Measurements from ENCODE around the gene MAP3K14. TPM values are rescaled to one million over a fixed set of nuclear protein-coding genes. Genes with fewer than 3 reads are reported as not detected.

MAP3K14 gene
- total and polyA plus RNA-seq, 2 experiments from 2014 or later: 1.3 to 2.9 TPM

- H3K27me3 ChIP-seq: no peaks in the 10 kb centered on the region
- H3K4me1 ChIP-seq (ENCODE audit: low read depth): peaks cover 7% of the 10 kb centered on the region
- no peak overlapping the region for H3K4me3 ChIP-seq
- peak in 1 of 2 donors; percentile 45 for DNase-seq (ENCODE audit: low read depth in 1 of 2, low spot score in 1 of 2)
- TF ChIP-seq, protein P1, sequence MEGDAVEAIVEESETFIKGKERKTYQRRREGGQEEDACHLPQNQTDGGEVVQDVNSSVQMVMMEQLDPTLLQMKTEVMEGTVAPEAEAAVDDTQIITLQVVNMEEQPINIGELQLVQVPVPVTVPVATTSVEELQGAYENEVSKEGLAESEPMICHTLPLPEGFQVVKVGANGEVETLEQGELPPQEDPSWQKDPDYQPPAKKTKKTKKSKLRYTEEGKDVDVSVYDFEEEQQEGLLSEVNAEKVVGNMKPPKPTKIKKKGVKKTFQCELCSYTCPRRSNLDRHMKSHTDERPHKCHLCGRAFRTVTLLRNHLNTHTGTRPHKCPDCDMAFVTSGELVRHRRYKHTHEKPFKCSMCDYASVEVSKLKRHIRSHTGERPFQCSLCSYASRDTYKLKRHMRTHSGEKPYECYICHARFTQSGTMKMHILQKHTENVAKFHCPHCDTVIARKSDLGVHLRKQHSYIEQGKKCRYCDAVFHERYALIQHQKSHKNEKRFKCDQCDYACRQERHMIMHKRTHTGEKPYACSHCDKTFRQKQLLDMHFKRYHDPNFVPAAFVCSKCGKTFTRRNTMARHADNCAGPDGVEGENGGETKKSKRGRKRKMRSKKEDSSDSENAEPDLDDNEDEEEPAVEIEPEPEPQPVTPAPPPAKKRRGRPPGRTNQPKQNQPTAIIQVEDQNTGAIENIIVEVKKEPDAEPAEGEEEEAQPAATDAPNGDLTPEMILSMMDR (IDR thresholded peaks at IDR 0.05; ENCODE audit: low read depth, low read length): no peak
- H3K9me3 ChIP-seq (ENCODE audit: low read depth): no peaks in the 10 kb centered on the region
- no peak overlapping the region for H3K27ac ChIP-seq
- H3K36me3 ChIP-seq: no peaks in the 10 kb centered on the region
These were observed 21.4 kb upstream of the MAP3K14 start for GRCh38 chr17:45338023-45338781.

- peaks cover under 1% of the 10 kb centered on the region for H3K4me1 ChIP-seq (ENCODE audit: low read depth)
- no peak overlapping the region for H3K4me3 ChIP-seq
- no peaks in the 10 kb centered on the region for H3K9me3 ChIP-seq (ENCODE audit: low read depth)
- H3K27ac ChIP-seq: no peak overlapping the region
- H3K36me3 ChIP-seq: no peaks in the 10 kb centered on the region
- no peaks in the 10 kb centered on the region for H3K27me3 ChIP-seq
- TF ChIP-seq, protein P1 (IDR thresholded peaks at IDR 0.05; ENCODE audit: low read depth, low read length): no peak
- no peak for DNase-seq (ENCODE audit: low read depth in 1 of 2, low spot score in 1 of 2)
These were observed 19.8 kb upstream of the MAP3K14 start for GRCh38 chr17:45336390-45337182.

DNA sequence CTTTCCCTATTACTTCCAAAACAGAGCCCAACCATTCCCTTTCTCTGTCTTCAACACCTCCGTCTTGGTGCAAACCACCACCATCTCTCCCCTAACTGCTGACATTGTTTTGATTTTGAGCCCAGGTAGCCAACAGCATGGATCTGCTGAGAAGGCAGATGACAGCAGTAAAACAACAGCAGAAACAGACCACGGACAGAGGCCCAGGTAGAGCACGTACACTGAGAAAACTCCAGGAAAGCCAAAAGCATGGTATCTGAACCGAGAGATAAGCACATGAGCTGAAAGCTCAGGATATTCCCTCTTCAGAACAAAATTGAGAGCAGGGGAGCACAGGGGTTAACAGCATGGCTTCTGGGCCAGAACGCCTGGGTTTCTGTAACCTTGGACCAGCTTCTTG, 18.9 kb upstream of the MAP3K14 start:
- no peak for DNase-seq (ENCODE audit: low read depth in 1 of 2, low spot score in 1 of 2)
- TF ChIP-seq, protein P1 (IDR thresholded peaks at IDR 0.05; ENCODE audit: low read depth, low read length): no peak
- H3K27me3 ChIP-seq: no peaks in the 10 kb centered on the region

GRCh38 chr17:45334701-45335677, 18.2 kb upstream of the MAP3K14 start:
- no peak overlapping the region for H3K4me3 ChIP-seq
- DNase-seq (ENCODE audit: low read depth in 1 of 2, low spot score in 1 of 2): no peak
- TF ChIP-seq, protein P1 (IDR thresholded peaks at IDR 0.05; ENCODE audit: low read depth, low read length): no peak
- no peaks in the 10 kb centered on the region for H3K4me1 ChIP-seq (ENCODE audit: low read depth)
- H3K36me3 ChIP-seq: no peaks in the 10 kb centered on the region
- H3K27ac ChIP-seq: no peak overlapping the region
- H3K9me3 ChIP-seq (ENCODE audit: low read depth): no peaks in the 10 kb centered on the region
- no peaks in the 10 kb centered on the region for H3K27me3 ChIP-seq

More for the DNA sequence above, 18.9 kb upstream of the MAP3K14 start:
- Histone ChIP-seq H3K4me1 (ENCODE audit: low read depth) (no peaks in the 10 kb centered on the region), H3K36me3 (no peaks in the 10 kb centered on the region), H3K27ac (no peak overlapping the region), H3K4me3 (no peak overlapping the region), H3K9me3 (ENCODE audit: low read depth) (no peaks in the 10 kb centered on the region)

GRCh38 chr17:45334231-45334630, 17.4 kb upstream of the MAP3K14 start:
- no peaks in the 10 kb centered on the region for H3K9me3 ChIP-seq (ENCODE audit: low read depth)
- no peak for DNase-seq (ENCODE audit: low read depth in 1 of 2, low spot score in 1 of 2)
- H3K36me3 ChIP-seq: no peaks in the 10 kb centered on the region
- H3K4me1 ChIP-seq (ENCODE audit: low read depth): no peaks in the 10 kb centered on the region
- H3K27me3 ChIP-seq: no peaks in the 10 kb centered on the region
- TF ChIP-seq, protein P1 (IDR thresholded peaks at IDR 0.05; ENCODE audit: low read depth, low read length): no peak
- H3K27ac ChIP-seq: no peak overlapping the region
- H3K4me3 ChIP-seq: no peak overlapping the region

Measured in cardiac muscle cell (in vitro differentiated cells and primary cell).